Type B pancreatic cell (in vitro differentiated cells): Measurements from ENCODE around the gene ADGRB3. TPM values are rescaled to one million over a fixed set of nuclear protein-coding genes. Genes with fewer than 3 reads are reported as not detected.

Source experiments
- DNase-seq: peaks from one replicate; pipeline ENCODE4 v3.0.0; 2021; ENCODE audit warnings: mixed read lengths; ENCODE audit not compliant: unreplicated experiment; ENCODE audit errors: extremely low spot score
- H3K27ac Mint-ChIP-seq: 2 replicates; pipeline ENCODE4 v1.8.0; 2021; ENCODE audit warnings: mild to moderate bottlenecking, mixed read lengths
- H3K27me3 Mint-ChIP-seq: 2 replicates; pipeline ENCODE4 v1.8.0; 2021; ENCODE audit warnings: mixed read lengths
- H3K36me3 Mint-ChIP-seq: 2 replicates; pipeline ENCODE4 v1.8.0; 2021; ENCODE audit warnings: mixed read lengths
- H3K4me1 Mint-ChIP-seq: one replicate; pipeline ENCODE4 v1.8.0; 2021; ENCODE audit warnings: mixed read lengths; ENCODE audit not compliant: unreplicated experiment
- H3K4me3 Mint-ChIP-seq: 2 replicates; pipeline ENCODE4 v1.8.0; 2021; ENCODE audit warnings: mild to moderate bottlenecking, mixed read lengths
- H3K9me3 Mint-ChIP-seq: 2 replicates; pipeline ENCODE4 v1.8.0; 2021; ENCODE audit warnings: mixed read lengths
- total RNA-seq: library from RNA; stranded (reverse); gene quantifications from 2 replicates; pipeline ENCODE4 v1.2.1, GENCODE V29; 2021; ENCODE audit warnings: low replicate concordance
- TF ChIP-seq, protein P1 (sequence below): fragments of 200-600 bp; sonication (generic); conservative IDR thresholded peaks from 2 replicates; pipeline ENCODE4 v1.5.0; 2021; ENCODE audit warnings: antibody characterized with exemption, mild to moderate bottlenecking

Gene ADGRB3
- total RNA-seq, 1 donor from 2014 or later, result 2.0 TPM

DNA sequence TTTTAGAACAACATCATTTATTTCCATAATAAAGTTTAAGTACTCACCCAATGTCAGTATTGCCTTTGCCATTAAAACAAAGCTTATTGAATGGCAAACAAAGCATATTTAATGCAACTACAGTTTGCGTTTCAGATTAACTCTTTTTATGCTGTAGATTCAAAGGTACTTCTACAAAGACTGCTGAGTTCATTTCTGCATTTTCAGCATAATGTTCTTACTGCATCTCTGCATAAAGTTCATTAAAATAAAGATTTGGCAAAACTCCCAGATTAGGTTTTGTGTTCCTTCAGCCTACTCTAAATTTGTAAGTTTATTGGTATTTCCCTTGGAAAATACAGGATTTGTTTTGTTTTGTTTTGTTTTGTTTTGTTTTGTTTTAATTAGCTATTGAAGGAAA is 359.4 kb downstream of the ADGRB3 start:
- no peaks in the 10 kb centered on the region for H3K4me1 Mint-ChIP-seq
- H3K27ac Mint-ChIP-seq, result no peak overlapping the region
- no peaks in the 10 kb centered on the region for H3K27me3 Mint-ChIP-seq
- no peak overlapping the region for H3K4me3 Mint-ChIP-seq
- no peaks in the 10 kb centered on the region for H3K36me3 Mint-ChIP-seq
- TF ChIP-seq, protein P1, sequence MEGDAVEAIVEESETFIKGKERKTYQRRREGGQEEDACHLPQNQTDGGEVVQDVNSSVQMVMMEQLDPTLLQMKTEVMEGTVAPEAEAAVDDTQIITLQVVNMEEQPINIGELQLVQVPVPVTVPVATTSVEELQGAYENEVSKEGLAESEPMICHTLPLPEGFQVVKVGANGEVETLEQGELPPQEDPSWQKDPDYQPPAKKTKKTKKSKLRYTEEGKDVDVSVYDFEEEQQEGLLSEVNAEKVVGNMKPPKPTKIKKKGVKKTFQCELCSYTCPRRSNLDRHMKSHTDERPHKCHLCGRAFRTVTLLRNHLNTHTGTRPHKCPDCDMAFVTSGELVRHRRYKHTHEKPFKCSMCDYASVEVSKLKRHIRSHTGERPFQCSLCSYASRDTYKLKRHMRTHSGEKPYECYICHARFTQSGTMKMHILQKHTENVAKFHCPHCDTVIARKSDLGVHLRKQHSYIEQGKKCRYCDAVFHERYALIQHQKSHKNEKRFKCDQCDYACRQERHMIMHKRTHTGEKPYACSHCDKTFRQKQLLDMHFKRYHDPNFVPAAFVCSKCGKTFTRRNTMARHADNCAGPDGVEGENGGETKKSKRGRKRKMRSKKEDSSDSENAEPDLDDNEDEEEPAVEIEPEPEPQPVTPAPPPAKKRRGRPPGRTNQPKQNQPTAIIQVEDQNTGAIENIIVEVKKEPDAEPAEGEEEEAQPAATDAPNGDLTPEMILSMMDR, result no peak
- DNase-seq, result no peak
- H3K9me3 Mint-ChIP-seq, result no peaks in the 10 kb centered on the region

DNA sequence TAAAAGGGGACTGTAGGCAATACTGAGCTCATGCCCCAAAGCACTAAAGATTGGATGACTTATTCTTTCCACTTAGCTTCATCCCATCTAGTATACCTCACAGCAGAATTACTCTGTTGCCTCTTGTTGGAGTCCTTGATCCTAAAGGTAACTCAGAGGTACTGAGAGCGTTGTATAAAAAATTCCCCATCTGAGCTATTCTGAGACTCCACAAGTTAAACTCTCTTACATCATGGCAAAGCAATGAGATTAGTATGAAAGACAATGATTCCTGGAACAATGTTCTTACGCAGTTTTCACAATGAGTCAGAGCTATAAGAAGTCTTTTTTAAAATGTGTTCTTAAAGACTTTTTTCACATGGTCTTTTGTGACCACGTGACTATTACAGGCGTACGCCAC is 370.1 kb downstream of the ADGRB3 start:
- no peaks in the 10 kb centered on the region for H3K27me3 Mint-ChIP-seq
- no peak for DNase-seq
- no peak overlapping the region for H3K4me3 Mint-ChIP-seq
- H3K27ac Mint-ChIP-seq, result no peak overlapping the region
- TF ChIP-seq, protein P1, result no peak
- H3K4me1 Mint-ChIP-seq, result no peaks in the 10 kb centered on the region
- no peaks in the 10 kb centered on the region for H3K36me3 Mint-ChIP-seq
- no peaks in the 10 kb centered on the region for H3K9me3 Mint-ChIP-seq

DNA sequence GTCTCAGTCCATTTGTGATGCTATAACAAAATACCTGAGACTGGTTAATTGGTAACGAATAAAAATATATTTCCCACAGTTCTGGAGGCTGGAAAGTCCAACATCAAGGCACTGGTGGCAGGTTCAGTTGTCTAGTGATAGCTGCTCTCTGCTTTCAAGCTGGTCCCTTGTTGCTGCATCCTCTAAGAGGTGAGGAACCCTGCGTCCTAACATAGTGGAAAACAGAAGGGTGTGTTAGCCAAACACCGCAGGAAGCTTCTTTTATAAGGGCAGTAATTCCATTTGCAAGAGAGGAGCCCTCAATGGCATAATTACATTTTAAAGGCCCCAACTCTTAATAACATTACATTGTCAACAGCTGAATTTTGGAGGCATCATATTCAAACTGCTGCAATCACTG is 372.7 kb downstream of the ADGRB3 start:
- TF ChIP-seq, protein P1, result no peak
- H3K4me3 Mint-ChIP-seq, result no peak overlapping the region
- H3K27me3 Mint-ChIP-seq, result no peaks in the 10 kb centered on the region
- no peak overlapping the region for H3K27ac Mint-ChIP-seq
- peaks cover 5% of the 10 kb centered on the region for H3K4me1 Mint-ChIP-seq
- no peaks in the 10 kb centered on the region for H3K9me3 Mint-ChIP-seq
- no peak for DNase-seq
- no peaks in the 10 kb centered on the region for H3K36me3 Mint-ChIP-seq

DNA sequence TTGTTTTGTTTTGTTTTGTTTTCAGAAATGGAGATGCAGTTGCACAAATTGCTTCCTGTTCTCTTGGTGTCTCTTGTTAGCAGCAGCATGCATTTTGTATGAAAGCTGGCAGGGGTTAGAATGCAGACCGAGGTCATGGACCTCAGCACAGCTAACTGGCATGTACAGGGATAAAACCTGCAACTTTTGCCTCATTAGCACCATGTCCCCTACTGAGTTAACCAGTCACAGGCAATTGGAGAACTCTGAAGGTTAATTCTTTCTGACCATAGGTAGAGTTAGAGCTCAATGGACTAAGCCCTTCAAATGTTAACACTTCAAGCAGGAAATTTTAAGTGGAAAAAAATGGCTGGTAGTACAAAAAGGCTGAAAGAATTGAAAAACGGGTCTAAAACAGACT is 377.1 kb downstream of the ADGRB3 start:
- TF ChIP-seq, protein P1, result no peak
- Mint-ChIP-seq H3K4me3 (no peak overlapping the region), H3K27me3 (no peaks in the 10 kb centered on the region), H3K36me3 (no peaks in the 10 kb centered on the region), H3K9me3 (no peaks in the 10 kb centered on the region), H3K4me1 (peaks cover 9% of the 10 kb centered on the region), H3K27ac (no peak overlapping the region)
- no peak for DNase-seq

DNA sequence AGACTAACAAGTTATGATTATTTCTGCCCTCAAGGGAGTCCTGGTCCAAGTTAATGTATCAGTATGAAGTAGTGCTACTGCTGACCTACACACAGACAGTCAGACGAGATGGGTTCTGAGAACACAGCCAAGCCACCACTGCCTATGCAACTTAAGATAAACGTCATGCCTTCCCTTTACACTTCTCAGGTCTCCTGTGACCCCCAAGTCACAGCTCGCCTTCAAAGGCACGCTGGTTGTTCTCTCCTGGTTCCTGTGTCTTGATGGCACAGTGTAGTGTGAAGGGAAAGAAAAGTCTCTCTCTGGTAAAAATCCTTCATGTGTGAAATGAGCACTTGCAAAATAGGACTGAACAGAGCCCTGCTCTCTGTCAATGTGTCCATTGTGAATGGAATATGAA is 377.8 kb downstream of the ADGRB3 start:
- TF ChIP-seq, protein P1, result no peak
- no peaks in the 10 kb centered on the region for H3K36me3 Mint-ChIP-seq

DNA sequence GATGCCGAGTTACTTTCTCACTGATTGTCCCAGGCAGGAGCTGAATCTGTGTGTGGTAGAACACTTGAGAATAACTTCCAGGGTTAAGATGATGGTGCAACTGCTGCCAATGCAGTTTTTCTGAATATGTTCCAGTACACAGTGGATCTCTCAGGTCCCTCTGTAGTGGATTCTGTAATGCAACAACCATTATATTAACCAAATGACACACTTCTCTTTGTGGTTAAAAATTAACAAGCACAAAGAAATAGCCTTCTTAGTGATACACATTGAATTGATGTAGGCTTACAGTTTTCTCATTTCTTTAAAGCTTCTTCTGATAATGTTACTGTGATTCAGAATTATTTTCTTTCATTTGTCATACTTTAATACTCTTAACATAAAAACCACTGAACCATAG is 383.8 kb downstream of the ADGRB3 start:
- TF ChIP-seq, protein P1, result no peak
- Mint-ChIP-seq H3K4me3 (no peak overlapping the region), H3K9me3 (no peaks in the 10 kb centered on the region), H3K36me3 (no peaks in the 10 kb centered on the region), H3K4me1 (no peaks in the 10 kb centered on the region), H3K27me3 (no peaks in the 10 kb centered on the region), H3K27ac (no peak overlapping the region)
- no peak for DNase-seq

More for the DNA sequence above, 377.8 kb downstream of the ADGRB3 start:
- peaks cover 9% of the 10 kb centered on the region for H3K4me1 Mint-ChIP-seq
- DNase-seq, result no peak
- H3K27me3 Mint-ChIP-seq, result no peaks in the 10 kb centered on the region
- H3K27ac Mint-ChIP-seq, result no peak overlapping the region
- H3K9me3 Mint-ChIP-seq, result no peaks in the 10 kb centered on the region
- no peak overlapping the region for H3K4me3 Mint-ChIP-seq
